ENCODE measurements around the gene ARHGAP33.

DNA sequence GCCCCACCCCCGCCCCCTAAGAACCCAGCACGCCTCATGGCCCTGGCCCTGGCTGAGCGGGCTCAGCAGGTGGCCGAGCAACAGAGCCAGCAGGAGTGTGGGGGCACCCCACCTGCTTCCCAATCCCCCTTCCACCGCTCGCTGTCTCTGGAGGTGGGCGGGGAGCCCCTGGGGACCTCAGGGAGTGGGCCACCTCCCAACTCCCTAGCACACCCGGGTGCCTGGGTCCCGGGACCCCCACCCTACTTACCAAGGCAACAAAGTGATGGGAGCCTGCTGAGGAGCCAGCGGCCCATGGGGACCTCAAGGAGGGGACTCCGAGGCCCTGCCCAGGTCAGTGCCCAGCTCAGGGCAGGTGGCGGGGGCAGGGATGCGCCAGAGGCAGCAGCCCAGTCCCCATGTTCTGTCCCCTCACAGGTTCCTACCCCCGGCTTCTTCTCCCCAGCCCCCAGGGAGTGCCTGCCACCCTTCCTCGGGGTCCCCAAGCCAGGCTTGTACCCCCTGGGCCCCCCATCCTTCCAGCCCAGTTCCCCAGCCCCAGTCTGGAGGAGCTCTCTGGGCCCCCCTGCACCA is 11.9 kb downstream of the ARHGAP33 start:
- no peak for TF ChIP-seq CTCF (conservative IDR thresholded peaks at IDR 0.05; ENCODE audit: low read depth, low read length)
- TF ChIP-seq EZH2 (IDR thresholded peaks at IDR 0.05; ENCODE audit: borderline replicate concordance, low read depth, low read length, poor library complexity, severe bottlenecking), result no peak

All from A673 (cell line).